HG03457 (cell line): ENCODE measurements around the gene MLEC.
A peak's percentile ranks its signal among the peaks of the same experiment; 100 is the strongest.
"Not testable (repeated sequence)": the region's sequence is repeated elsewhere in the genome, so short reads cannot be mapped to it uniquely, and the experiment has no call there.

Experiments used
- ATAC-seq: cut with Tn5 transposase; IDR thresholded peaks from one replicate; pipeline ENCODE4 v1.9.1; 2021; ENCODE audit warnings: moderate number of reproducible peaks; ENCODE audit not compliant: unreplicated experiment

MLEC gene

DNA sequence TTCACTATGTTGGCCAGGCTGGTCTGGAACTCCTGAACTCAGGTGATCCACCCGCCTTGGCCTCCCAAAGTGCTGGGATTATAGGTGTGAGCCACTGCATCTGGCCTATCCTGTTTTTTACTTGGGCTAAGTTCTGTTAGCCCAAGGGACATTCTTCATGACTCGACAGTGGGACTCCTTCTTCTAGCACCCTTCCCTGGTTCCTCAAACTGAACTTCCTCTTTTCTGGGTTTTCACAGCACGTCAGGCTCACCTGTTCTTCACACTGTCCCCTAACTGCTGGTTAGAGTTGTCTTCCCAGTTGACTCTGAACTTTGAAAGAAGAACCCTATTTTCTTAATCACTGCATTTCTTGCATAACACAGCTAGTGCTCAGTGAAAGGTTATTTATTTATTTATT, 24.1 kb upstream of the MLEC start:
- no peak for ATAC-seq

DNA sequence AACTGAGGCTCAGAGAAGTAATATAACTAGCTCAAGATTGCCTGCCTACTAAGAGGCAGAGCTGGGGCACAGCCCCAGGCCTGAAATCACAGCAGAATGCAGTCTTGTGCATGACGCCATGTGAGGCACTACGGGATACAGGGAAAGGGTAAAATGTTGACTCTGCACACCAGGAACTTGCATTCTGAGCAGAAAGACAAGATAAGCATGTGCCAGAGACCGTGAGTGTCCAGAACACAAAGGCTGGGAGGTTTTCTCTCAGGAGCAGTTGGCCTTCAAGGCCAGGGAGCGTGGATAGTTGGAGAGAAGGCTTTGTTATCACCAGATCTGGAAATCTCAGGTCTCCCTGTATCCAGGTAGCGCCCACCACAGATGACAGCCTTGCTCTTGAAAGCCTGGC, 23.2 kb upstream of the MLEC start:
- ATAC-seq, result no peak

- ATAC-seq, result no peak
These were observed 20.2 kb upstream of the MLEC start for GRCh38 chr12:120666571-120667390.

- ATAC-seq, result no peak
These were observed 18.7 kb upstream of the MLEC start for GRCh38 chr12:120668091-120668867.

- ATAC-seq, result peak; percentile 49
These were observed 17.8 kb upstream of the MLEC start for GRCh38 chr12:120668868-120669840.

- ATAC-seq, result not testable (repeated sequence)
These were observed 16.7 kb upstream of the MLEC start for GRCh38 chr12:120670237-120670636.

DNA sequence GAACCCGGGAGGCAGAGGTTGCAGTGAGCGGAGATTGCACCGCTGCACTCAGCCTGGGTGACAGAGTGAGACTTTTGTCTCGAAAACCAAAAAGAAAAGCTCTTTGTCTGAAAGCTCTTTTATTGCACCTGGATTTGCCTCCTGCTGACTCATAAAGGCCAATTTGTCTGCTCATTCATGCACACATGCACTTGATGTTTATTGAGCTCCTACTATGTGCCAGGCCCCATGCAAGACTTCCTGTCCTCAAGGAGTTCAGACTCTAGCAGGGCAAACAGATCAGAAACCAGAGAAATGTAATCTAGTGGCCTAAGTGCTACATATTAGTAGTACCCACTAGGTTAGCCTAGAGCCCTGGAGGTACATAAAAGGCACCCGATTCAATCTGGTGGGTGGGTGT, 16.3 kb upstream of the MLEC start:
- no peak for ATAC-seq

DNA sequence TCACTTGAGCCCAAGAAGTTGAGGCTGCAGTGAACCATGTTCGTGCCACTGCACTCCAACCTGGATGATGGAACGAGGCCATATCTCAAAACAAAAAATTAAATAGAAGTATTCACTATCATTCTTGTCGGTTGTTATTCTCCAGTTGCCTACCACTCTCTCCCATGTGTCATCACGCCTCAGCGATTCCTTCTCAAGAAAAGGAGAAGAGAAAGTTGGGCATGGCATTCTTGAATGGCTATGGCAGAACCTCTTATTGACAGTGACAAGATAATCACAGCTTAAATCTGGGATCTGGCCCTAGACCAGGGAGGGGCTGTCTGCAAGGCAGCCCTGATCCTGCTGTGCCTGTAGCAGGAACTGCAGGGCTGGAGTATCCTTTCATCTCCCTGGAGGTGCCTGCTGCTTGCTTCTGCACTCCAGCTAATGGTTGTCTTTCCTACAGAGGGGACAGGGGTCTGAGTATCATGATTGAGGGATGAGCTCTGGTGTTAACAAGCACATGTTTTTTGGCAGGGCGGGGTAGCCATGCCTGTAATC, 12.8 kb upstream of the MLEC start:
- no peak for ATAC-seq

DNA sequence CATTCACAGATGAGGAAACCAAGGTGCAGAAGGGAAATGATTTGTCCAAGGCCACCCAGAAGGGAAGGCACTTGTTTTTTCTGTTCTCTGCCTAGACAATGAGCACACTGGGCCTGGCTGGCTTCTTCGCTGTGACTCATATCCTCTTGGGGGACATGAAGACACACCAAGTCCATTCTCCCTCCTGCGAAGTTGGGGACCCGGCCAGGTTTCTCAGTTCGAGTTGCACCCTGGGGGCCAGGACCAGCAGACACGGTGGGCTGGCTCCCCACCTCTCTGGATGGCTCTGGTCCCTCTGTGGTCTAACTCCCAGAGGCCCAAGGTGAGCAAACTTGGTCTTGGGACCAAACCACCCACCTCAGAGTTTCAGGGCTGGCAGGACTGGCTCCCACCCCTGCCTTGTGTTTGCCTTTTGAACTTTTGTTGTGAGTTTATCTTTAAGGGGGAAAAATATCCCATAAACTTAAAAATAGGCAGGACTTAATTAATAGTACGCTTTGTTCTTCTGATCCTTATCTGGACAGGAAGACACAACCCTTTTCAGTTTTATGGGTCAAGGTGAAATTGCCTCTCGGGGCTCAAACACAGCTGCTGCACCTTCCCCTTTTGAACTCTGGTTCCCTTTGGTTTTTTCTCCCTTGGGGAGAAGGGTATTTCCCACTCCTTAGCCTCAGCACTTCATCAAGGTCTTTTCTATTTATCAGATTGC, 9.0 kb upstream of the MLEC start:
- ATAC-seq, result no peak

DNA sequence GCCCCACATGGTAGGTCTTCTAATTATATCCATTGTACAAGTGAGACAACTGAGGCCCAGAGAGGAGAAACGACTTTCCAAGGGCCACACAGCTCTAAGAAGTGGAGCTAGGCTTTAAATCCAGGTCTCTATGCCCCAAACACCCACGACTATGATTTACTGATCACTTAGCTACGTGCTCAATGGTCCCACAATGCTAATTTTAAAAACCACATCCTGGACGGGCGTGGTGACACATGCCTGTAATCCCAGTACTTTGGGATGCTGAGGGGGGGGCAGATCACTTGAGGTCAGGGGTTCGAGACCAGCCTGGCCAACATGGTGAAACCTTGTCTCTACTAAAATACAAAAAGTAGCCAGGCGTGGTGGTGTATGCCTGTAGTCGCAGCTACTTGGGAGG, 8.4 kb upstream of the MLEC start:
- no peak for ATAC-seq

GRCh38 chr12:120680165-120680738, 6.7 kb upstream of the MLEC start:
- no peak for ATAC-seq

GRCh38 chr12:120684523-120684932, 2.4 kb upstream of the MLEC start:
- no peak for ATAC-seq

GRCh38 chr12:120685522-120685921, 1.4 kb upstream of the MLEC start:
- no peak for ATAC-seq

DNA sequence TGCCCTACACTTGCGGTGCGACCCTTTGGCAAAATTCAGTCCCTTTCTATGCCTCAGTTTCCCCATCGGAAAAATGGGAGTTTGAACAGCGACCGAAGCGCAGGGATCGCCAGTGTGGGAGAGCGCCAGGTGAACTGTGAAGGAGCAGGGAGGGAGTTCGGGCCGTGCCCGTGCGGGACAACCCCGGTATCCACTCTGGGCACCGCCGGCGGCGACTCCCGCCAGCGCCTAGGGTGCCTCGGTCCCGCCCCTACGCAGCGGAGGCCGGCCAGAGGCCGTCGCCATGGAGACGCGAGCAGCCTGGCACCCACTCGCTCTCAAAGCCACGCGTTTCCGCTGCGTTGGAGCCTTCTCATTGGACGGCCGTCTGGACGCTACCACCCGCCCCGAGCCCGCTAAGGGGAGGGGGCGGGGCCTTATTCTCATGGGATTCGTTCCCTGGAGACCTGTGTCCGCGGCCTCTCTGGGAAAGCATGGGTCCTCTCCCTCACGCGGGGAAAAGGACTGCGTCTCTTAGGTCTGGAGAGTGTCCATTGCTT, 729 bp upstream of the MLEC start:
- ATAC-seq, result peak; percentile 67

DNA sequence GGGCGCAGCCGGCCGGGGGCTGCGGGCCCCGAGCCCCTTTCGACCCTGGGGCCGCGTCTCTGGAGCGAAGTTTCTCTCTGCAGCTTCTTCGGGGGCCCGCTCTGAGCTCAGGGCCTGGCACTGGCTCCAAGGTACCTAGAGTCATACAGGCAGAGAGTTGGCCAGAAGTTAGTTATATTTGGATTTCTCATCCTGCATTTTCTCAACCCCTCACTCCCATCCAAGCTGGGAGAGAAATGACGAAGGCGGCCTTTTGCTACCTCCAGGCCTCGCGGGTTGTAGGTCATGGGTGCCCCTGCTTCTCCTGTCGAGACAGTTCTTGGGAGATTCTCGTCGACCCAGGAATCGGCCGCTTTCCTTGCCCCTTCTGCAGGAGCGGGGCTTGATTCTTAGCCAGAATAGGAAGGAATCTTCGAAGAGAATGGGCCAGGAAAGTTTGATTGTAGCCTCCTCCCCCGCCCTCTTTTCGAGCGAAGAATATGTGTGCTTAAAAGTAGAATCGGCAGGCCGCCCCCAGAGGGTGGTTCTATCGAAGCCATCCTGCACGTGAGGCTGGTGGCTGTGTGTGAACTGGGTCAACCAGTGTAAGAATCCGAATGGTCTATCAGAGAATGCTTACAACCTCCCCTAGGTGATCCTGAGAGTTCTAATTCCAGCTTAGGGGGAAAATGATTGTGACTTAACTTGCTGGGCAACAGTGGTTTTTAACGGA, 785 bp downstream of the MLEC start:
- ATAC-seq, result no peak

DNA sequence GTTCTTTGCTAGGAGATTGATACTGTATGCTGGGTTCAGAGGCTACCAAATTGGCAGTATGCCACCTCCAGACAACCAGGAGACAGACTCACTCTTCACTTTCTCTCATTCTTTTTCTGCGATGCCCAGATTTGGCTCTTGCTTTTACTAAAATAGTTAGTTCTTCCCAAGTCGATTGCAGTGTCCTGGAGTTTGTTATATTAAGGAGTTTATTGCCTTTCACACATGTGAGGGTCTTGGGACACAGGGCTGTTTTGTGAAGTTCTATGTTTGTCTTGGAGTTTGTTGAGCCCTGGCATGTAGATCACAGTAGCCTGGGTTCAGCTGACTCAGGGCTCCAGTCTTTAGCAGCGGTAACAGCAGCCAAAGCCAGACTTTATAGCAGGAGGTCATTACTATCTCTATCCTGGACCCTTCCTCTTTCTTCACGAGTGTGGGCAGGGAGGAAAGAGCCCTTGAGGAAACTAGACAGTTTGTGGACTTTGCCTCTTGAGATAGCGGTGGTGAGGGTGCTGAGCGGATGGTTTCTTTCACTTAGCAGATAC, 1.6 kb downstream of the MLEC start:
- ATAC-seq, result no peak

- ATAC-seq, result no peak
These were observed 2.6 kb downstream of the MLEC start for GRCh38 chr12:120689397-120690082.

DNA sequence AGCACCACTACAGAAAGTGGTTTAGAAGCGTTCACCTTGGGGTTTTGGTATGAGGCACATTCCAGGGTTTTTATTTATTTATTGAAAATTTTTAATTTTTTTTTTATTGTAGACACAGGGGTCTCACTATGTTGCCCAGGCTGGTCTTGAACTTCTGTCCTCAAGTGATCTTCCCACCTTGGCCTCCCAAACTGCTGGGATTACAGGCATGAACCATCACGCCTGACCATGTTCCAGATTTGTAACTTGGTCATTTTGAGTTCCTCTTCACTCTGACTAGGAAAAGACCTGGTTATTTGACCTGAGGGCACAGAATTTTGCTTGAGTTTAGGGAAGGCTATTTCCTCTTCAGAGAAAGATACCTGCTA, 3.1 kb downstream of the MLEC start:
- no peak for ATAC-seq
